Erythroblast (primary cell): ENCODE measurements around the gene NDRG4.

Source experiments
- GATA1 ChIP-seq: IDR thresholded peaks from 2 replicates; pipeline ENCODE4 v1.6.1; 2011; ENCODE audit warnings: low read depth, mild to moderate bottlenecking, control low read depth, low read length, moderate library complexity
- POLR2A ChIP-seq: IDR thresholded peaks from 2 replicates; pipeline ENCODE4 v1.6.1; 2011; ENCODE audit warnings: mild to moderate bottlenecking, low read length

DNA sequence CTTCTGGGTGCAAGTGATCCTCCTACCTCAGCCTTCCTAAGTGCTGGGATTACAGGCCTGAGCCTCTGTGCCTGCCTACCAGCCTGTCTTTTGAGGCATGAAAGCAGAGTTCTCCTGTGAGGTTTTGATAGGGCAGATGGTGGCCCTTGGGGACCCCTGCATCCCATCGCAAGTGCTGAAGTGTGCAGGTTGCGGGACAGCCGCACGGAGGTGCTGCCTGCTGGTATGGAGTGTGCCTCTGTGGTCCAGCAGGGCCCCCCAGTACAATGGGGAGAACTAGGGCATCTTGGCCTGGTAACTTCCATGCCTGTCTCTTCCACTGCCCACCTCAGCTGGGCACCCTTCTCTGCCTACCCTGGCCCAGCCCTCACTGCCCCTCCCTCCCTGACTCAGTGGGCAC lies 9.9 kb upstream of the NDRG4 start:
- TF ChIP-seq POLR2A: no peak
- no peak for TF ChIP-seq GATA1
